A673 (cell line): ENCODE results near the gene PLA2G4B.

Source experiments
- EZH2 ChIP-seq: fragments of 200-600 bp; sonication (generic); IDR thresholded peaks from 2 replicates; pipeline ENCODE4 v1.6.1; 2017; ENCODE audit warnings: borderline replicate concordance, low read depth, mild to moderate bottlenecking, mixed read lengths, antibody characterized with exemption, low read length; ENCODE audit not compliant: poor library complexity, severe bottlenecking
- TF ChIP-seq, protein P1 (sequence below): fragments of 300-800, 200-600 bp; sonication (generic); conservative IDR thresholded peaks from 2 replicates; pipeline ENCODE4 v1.5.1; 2017; ENCODE audit warnings: low read depth, mild to moderate bottlenecking, antibody characterized with exemption, low read length, moderate library complexity, mixed read lengths

DNA sequence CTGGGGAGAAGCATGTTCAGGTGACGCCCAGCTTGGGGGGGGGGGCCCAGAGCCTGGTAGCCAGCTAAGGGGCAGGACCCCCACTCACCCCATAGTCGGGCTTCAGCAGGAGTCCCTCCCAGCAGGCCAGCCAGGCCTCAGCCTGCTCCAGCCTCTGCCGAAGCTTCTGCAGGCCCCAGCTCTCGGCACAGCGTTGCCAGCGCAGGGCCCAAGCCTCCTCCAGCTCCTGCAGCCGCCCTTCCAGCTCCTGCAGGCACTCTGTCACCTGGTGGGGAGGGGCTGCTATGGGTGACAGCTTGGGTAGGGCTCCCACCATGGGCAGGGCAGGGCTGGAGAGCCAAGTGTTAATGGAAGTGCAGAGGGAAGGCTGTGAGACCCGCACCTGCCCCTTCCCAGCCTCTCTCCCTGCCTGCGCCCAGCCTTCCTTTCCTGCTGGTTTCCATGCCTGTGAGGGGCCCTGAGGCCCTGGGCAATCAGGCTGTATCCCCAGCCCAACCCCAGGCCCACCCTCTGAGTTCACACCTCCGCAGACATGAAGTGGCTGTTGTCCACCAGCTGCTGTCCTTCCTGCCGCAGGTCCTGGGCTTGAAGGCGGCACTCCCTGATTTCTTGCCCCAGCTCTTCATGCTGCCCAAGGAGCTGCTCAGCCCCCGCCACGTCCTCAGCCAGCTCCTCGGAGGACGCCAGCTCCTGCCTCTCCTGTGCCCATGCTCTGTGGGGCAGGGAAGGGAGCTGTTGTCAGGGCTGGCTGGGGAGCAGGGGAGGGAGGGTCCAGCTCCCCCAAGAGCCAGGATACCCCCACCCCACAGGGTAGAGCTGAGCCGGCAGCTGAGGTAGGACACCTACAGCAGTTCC lies 14.3 kb downstream of the PLA2G4B start:
- TF ChIP-seq, protein P1, sequence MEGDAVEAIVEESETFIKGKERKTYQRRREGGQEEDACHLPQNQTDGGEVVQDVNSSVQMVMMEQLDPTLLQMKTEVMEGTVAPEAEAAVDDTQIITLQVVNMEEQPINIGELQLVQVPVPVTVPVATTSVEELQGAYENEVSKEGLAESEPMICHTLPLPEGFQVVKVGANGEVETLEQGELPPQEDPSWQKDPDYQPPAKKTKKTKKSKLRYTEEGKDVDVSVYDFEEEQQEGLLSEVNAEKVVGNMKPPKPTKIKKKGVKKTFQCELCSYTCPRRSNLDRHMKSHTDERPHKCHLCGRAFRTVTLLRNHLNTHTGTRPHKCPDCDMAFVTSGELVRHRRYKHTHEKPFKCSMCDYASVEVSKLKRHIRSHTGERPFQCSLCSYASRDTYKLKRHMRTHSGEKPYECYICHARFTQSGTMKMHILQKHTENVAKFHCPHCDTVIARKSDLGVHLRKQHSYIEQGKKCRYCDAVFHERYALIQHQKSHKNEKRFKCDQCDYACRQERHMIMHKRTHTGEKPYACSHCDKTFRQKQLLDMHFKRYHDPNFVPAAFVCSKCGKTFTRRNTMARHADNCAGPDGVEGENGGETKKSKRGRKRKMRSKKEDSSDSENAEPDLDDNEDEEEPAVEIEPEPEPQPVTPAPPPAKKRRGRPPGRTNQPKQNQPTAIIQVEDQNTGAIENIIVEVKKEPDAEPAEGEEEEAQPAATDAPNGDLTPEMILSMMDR: no peak
- TF ChIP-seq EZH2: no peak
